ENCODE data around the gene NWD2. TPM values are rescaled to one million over a fixed set of nuclear protein-coding genes. Genes with fewer than 3 reads are reported as not detected.
A peak's percentile ranks its signal among the peaks of the same experiment; 100 is the strongest.

The NWD2 gene
- total RNA-seq, 2 donors from 2014 or later, result not detected

DNA sequence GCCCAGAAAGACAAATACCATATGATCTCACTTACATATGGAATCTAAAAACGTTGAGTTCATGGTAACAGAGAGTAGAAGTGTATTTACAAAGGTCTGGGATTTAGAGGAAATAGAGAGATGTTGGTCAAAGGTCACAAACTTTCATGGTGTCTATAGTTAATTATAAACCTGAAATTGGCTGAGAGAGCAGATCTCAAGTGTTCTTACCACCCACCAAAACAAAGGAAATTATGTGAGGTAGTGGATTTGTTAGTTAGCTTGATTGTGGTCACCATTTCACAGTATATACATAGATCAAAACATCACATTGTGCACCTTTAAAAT is 186.8 kb downstream of the NWD2 start:
- H3K9me3 Mint-ChIP-seq, result no peaks in the 10 kb centered on the region
- H3K27ac Mint-ChIP-seq, result no peak overlapping the region
- WGBS, 2 experiments (ENCODE audit: insufficient coverage in 1 of 2, insufficient read length in 1 of 2), result 58% methylated on average over 1 of the region's 1 CpG; no CpG with 5 or more reads in 1 of the 2 experiments
- Histone ChIP-seq H3K9me3 (ENCODE audit: control insufficient read depth, low read length) (no peaks in the 10 kb centered on the region), H3K27me3 (ENCODE audit: control insufficient read depth, insufficient read depth, low read length, poor library complexity, severe bottlenecking) (no peaks in the 10 kb centered on the region), H3K9ac (ENCODE audit: extremely low read depth, low read length, poor library complexity, severe bottlenecking) (no peak overlapping the region), H3K4me3 (ENCODE audit: low read length) (no peak overlapping the region), H3K27ac (ENCODE audit: low read depth, low read length) (no peak overlapping the region), H3K36me3 (ENCODE audit: control insufficient read depth, insufficient read depth, low read length) (no peaks in the 10 kb centered on the region), H3K4me1 (ENCODE audit: control insufficient read depth, insufficient read depth, low read length) (no peaks in the 10 kb centered on the region)
- no peaks in the 10 kb centered on the region for H3K36me3 Mint-ChIP-seq (ENCODE audit: low read depth)
- no peaks in the 10 kb centered on the region for H3K27me3 Mint-ChIP-seq (ENCODE audit: insufficient read depth)
- H3K4me3 Mint-ChIP-seq, result no peak overlapping the region
- peaks cover 15% of the 10 kb centered on the region for H3K4me1 Mint-ChIP-seq
- no peak for DNase-seq
- TF ChIP-seq, protein P1, sequence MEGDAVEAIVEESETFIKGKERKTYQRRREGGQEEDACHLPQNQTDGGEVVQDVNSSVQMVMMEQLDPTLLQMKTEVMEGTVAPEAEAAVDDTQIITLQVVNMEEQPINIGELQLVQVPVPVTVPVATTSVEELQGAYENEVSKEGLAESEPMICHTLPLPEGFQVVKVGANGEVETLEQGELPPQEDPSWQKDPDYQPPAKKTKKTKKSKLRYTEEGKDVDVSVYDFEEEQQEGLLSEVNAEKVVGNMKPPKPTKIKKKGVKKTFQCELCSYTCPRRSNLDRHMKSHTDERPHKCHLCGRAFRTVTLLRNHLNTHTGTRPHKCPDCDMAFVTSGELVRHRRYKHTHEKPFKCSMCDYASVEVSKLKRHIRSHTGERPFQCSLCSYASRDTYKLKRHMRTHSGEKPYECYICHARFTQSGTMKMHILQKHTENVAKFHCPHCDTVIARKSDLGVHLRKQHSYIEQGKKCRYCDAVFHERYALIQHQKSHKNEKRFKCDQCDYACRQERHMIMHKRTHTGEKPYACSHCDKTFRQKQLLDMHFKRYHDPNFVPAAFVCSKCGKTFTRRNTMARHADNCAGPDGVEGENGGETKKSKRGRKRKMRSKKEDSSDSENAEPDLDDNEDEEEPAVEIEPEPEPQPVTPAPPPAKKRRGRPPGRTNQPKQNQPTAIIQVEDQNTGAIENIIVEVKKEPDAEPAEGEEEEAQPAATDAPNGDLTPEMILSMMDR (conservative IDR thresholded peaks at IDR 0.05), result no peak

DNA sequence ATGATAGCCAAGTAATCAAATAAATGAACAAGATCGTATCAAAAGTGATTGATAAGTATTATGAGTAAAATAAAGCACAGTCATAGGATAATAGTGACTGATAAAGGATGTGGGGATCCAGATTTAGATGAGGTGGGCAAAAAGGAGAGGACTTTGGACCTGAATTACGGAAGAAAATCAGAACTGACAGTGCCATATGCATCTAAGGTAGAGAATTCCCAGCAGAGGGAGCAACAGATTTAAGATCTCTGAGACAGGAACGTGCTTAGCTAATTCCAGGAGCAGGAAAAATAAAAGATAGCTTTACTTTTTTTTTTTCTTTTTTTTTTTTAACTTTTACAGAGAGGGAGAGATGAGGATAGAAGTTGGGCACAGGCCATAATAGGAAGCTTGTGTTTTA is 189.9 kb downstream of the NWD2 start:
- Mint-ChIP-seq H3K4me3 (no peak overlapping the region), H3K36me3 (ENCODE audit: low read depth) (no peaks in the 10 kb centered on the region), H3K27me3 (ENCODE audit: insufficient read depth) (no peaks in the 10 kb centered on the region), H3K9me3 (no peaks in the 10 kb centered on the region), H3K27ac (no peak overlapping the region), H3K4me1 (peaks cover 15% of the 10 kb centered on the region)
- H3K9me3 ChIP-seq (ENCODE audit: control insufficient read depth, low read length), result no peaks in the 10 kb centered on the region
- no peak overlapping the region for H3K9ac ChIP-seq (ENCODE audit: extremely low read depth, low read length, poor library complexity, severe bottlenecking)
- H3K4me1 ChIP-seq (ENCODE audit: control insufficient read depth, insufficient read depth, low read length), result no peaks in the 10 kb centered on the region
- no peaks in the 10 kb centered on the region for H3K27me3 ChIP-seq (ENCODE audit: control insufficient read depth, insufficient read depth, low read length, poor library complexity, severe bottlenecking)
- WGBS, 2 experiments (ENCODE audit: insufficient coverage in 1 of 2, insufficient read length in 1 of 2), result 73 to 81% methylated on average over 2 to 3 of the region's 3 CpGs
- H3K27ac ChIP-seq (ENCODE audit: low read depth, low read length), result no peak overlapping the region
- TF ChIP-seq, protein P1 (conservative IDR thresholded peaks at IDR 0.05), result peak; percentile 67
- no peak overlapping the region for H3K4me3 ChIP-seq (ENCODE audit: low read length)
- DNase-seq, result no peak
- no peaks in the 10 kb centered on the region for H3K36me3 ChIP-seq (ENCODE audit: control insufficient read depth, insufficient read depth, low read length)

DNA sequence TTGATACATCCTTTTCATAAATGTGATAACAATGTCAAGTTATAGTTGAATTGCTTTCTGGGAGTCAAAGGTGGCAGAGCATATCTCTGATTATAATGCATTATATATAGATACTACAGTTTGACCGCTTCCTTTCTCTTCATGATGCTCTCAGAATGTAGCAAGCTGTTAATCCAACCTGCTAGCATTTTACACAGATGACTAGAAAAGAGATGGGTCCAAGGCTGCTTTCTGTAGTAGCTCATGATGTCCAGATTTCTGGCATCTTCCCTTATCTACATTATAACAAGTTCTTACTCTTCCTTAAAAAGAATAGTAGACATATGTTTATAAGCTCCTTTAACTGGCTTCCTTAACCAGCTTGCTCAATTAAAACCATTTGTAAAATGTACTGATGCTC is 192.0 kb downstream of the NWD2 start:
- Mint-ChIP-seq H3K9me3 (no peaks in the 10 kb centered on the region), H3K36me3 (ENCODE audit: low read depth) (no peaks in the 10 kb centered on the region), H3K4me3 (no peak overlapping the region), H3K27ac (no peak overlapping the region), H3K27me3 (ENCODE audit: insufficient read depth) (no peaks in the 10 kb centered on the region), H3K4me1 (peaks cover under 1% of the 10 kb centered on the region)
- Histone ChIP-seq H3K27ac (ENCODE audit: low read depth, low read length) (no peak overlapping the region), H3K36me3 (ENCODE audit: control insufficient read depth, insufficient read depth, low read length) (no peaks in the 10 kb centered on the region), H3K9ac (ENCODE audit: extremely low read depth, low read length, poor library complexity, severe bottlenecking) (no peak overlapping the region), H3K27me3 (ENCODE audit: control insufficient read depth, insufficient read depth, low read length, poor library complexity, severe bottlenecking) (no peaks in the 10 kb centered on the region), H3K4me3 (ENCODE audit: low read length) (no peak overlapping the region), H3K9me3 (ENCODE audit: control insufficient read depth, low read length) (no peaks in the 10 kb centered on the region), H3K4me1 (ENCODE audit: control insufficient read depth, insufficient read depth, low read length) (peaks cover under 1% of the 10 kb centered on the region)
- 95% methylated on average over 1 of the region's 1 CpG; no CpG with 5 or more reads in 1 of the 2 experiments for WGBS, 2 experiments (ENCODE audit: insufficient coverage in 1 of 2, insufficient read length in 1 of 2)
- DNase-seq, result no peak
- TF ChIP-seq, protein P1 (conservative IDR thresholded peaks at IDR 0.05), result no peak
